HG03064 (cell line): Measurements from ENCODE around the gene SMARCE1.

ENCODE experiments used
- ATAC-seq: cut with Tn5 transposase; IDR thresholded peaks from one replicate; pipeline ENCODE4 v1.9.1; 2021; ENCODE audit warnings: low read depth; ENCODE audit not compliant: unreplicated experiment

Gene SMARCE1

DNA sequence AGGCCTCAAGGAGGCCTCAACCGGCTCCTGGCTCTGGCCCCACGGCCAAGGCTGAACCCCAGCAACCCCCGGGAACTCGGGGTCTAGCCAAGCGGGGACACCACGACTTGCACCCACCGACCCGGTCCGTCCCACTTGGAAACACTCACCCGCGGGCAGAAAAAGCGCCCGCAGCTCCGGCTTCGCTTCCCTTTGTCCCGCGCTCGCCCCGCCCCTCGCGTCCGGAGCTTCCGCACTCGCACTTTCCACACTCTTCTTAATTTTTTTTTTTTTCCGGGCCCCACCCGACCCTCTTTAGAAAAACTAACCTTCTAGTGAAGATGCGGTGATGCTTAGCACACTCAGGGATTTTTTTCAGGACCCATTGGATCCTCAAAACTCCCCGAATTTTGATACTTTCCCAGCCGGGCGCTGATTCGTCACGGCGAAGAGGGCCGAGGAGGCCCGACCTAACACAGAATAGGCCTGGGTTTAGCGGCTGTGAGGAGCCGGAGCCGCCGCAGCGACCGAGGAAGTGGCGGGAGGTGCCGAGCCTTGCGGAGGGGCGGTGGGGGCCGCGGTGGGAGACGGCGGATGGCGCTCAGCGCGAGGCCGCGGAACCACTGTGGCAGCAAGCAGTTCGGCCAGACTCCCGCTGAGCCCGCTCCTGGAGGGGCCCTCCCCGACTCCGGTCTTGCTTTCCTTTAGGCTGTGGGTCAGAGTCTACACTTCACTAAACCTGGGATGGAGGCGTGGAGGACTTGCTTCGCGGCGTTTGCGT, at the start of gene SMARCE1:
SMARCE1 (minus strand) TSS at position 195 of the 760 bp plus-strand sequence. CDS start 2,016 bp downstream, outside the sequence.
- peak; percentile 71 for ATAC-seq

- no peak for ATAC-seq
These were observed 49.7 kb upstream of the SMARCE1 start for GRCh38 chr17:40697297-40697696.

- ATAC-seq, result no peak
These were observed 49.0 kb upstream of the SMARCE1 start for GRCh38 chr17:40696651-40697072.

- no peak for ATAC-seq
These were observed 48.4 kb upstream of the SMARCE1 start for GRCh38 chr17:40695874-40696472.

- ATAC-seq, result no peak
These were observed 47.0 kb upstream of the SMARCE1 start for GRCh38 chr17:40694584-40694983.

GRCh38 chr17:40687106-40687505, 39.5 kb upstream of the SMARCE1 start:
- no peak for ATAC-seq

DNA sequence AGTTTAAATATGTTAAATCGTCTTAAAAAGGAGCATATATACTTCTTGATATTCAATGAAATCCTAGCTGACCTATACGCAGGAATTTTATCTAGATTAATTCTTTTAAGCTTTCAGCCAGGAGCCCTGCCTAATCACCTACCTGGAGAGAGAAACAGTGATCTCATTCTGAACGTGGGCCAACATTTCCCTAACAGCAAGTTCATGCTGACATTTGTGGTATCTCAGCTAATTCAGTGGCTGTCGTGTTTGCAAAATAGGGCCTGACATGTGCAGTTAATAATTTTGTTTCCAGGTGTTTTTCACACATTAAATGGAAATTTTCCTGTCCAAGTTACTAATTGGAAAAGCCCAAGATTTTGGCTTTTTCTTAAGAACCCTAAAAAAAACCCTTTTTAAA, 38.6 kb upstream of the SMARCE1 start:
- ATAC-seq, result no peak

- no peak for ATAC-seq
These were observed 33.4 kb upstream of the SMARCE1 start for GRCh38 chr17:40680998-40681397.

GRCh38 chr17:40679523-40679907, 31.9 kb upstream of the SMARCE1 start:
- ATAC-seq, result no peak

DNA sequence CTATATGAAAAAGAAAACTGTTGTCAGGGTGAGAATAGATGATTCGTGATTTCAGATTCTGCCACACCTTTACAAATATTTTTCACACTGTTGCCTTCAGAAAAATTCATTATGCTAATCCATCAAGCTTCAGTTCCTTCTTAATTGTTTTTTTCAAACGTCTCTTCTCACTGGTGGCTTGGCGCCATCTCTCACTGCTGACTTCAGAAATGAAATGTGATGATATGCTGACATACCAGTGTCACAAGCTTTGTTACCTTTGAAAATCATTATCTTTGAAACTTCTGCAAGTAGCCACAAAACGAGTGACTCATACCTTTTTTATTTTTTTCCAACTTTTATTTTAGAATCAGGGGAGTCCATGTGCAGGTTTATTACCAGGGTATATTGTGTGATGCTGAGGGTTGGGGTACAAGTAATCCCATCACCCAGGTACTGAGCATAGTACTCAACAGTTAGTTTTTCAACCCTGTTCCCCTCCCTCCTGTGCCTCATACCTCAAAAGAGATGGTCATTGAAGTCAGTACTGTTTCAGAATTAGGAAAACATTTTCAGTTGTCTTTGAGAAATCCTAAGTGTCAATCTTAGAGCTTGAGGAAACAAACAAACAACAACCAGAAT, 31.4 kb upstream of the SMARCE1 start:
- ATAC-seq, result no peak

DNA sequence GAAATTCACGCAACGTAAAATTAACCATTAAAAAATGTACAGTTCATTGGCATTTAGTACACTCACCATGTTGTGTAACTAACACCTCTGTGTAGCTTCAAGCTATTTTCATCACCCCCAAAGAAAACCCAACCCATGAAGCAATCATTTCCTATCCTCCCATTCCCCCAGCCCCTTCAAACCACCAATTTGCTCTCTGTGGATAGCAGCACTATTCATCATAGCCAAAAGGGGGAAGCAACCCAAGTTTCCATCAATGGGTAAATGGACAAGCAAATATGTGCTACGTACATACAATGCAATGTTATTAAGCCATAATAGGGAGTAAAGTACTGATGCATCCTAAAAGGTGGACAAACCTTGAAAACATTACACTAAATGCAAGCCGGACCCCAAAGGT, 28.3 kb upstream of the SMARCE1 start:
- ATAC-seq, result no peak

GRCh38 chr17:40672654-40673053, 25.0 kb upstream of the SMARCE1 start:
- no peak for ATAC-seq

- ATAC-seq, result no peak
These were observed 23.7 kb upstream of the SMARCE1 start for GRCh38 chr17:40671282-40671681.

DNA sequence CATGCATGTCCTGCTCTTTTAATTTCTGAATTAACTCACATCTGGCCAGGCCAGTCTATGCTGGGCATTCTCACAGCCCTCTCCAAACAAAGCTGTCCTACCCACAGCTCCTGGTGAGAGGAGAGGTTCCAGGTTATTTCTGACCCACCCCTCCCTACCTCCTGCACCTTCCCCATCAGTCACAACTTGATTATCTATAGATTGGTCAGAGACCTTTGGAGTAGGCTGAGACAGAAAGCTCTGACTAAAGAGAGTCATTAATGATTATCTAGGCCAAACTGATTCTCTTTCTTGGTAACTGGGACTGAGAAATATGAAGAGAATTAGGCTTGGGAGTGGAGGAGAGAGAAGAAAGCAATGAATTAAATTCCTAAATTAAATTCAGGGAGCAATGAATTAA, 18.7 kb upstream of the SMARCE1 start:
- no peak for ATAC-seq

DNA sequence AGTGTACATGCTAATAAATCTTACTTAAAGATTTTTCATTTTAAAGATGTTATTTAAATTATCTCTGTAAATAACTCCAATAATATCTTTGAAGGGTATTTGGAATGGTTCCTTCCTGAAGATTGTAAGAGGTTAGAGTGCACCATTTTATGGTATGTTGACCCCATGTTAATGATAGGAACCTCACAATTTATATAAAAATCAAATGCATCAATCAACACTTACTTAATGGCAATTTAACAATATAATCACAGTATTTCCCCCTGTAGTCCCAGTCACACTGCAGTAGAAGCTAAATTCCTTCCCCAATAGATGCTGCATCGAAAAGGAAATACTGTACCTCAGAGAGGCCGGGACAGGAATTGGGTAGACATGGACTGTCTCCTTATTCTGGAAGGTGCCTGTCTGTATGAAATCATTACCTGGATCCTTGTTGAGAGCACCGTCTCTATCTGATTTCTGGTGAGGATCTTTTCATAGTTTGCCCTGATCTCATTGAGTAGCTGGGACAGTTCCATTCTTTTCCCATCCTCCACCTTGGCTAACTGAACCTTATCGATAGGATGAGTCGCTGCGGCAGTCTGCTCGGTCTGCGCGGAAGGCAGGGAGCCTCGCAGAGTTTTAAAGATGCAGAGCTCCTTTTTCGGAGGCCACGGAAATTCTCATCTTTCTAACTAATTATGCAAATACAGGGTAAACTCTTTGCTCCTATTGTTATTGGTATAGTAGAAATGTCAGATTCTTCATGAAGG, 17.1 kb upstream of the SMARCE1 start, which contains the start of gene KRT222:
KRT222 (minus strand) TSS at position 596 of the 752 bp plus-strand sequence; CDS start at position 518, 78 bp downstream.
- ATAC-seq, result no peak

DNA sequence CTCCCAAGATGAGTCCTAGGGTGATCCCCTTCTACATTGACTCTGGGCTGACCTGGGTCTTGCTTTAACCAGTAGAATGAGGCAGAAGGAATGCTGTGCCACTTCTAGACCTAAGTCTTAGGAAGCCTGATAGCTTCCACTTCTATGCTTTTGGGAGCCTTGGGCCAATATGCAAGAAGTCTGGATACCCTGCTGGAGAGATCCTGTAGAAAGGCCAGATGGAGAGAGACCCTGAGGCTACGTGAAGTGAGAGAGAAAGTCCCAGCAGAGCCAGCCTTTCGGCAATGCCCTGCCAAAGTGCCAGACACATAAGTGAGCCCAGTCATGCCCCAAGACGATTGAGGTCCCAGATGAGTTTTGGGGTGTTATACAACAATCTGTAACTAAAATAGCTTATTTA, 15.6 kb upstream of the SMARCE1 start:
- no peak for ATAC-seq

- ATAC-seq, result no peak
These were observed 12.3 kb upstream of the SMARCE1 start for GRCh38 chr17:40659911-40660310.

DNA sequence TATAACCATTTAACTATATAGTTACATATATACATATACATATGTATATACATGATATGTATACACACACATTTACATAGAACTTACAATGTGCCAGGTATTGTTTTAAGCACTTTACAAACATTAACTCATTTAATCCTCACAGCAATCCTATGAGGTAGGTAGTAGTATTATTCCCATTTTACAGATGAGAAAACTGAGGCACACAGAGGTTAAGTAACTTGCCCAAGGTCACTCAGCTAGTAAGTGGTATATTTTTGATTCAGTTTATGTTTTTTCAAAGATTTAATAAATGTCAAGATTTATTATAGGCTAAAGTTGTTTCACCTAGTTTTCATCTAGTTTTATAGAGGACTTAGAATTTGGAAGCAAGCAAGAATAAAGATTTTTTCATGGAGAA, 10.8 kb upstream of the SMARCE1 start:
- no peak for ATAC-seq

GRCh38 chr17:40651939-40652338, 4.3 kb upstream of the SMARCE1 start:
- no peak for ATAC-seq

DNA sequence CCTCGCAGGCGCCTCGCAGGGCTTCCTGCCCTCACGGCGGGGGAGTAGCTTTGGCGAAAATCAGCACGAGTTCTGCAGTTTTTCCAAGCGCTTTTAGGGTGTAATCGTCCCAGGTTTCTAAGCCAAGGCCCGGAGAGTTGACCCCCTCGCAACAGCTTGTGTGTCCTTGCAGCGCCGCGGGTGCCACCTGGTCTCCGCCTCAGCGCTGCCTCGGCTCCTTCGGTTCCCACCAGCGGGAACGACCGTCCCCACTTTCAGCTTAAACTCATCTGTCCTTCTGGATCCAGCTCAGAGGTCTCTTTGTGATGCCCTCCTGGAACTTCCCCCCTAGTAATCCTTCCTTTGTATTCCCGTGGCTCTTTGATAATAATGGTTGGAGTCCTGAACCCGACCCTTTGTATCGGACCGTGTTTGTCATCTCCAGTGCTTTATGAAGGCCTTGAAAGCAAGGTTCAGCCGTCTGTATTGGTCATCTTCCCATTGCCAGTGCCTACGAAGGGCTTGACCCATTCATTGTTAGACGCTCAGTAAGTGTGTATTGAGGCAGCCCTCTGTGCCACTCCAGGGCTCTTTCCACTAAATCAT, 858 bp upstream of the SMARCE1 start:
- no peak for ATAC-seq
